HG03175 (cell line): ENCODE data around the gene UTP18.
"Not testable (repeated sequence)": the region's sequence is repeated elsewhere in the genome, so short reads cannot be mapped to it uniquely, and the experiment has no call there.

Experiments used
- ATAC-seq: cut with Tn5 transposase; IDR thresholded peaks from one replicate; pipeline ENCODE4 v1.9.1; 2021; ENCODE audit warnings: mild to moderate bottlenecking, moderate library complexity; ENCODE audit not compliant: unreplicated experiment

UTP18 gene

DNA sequence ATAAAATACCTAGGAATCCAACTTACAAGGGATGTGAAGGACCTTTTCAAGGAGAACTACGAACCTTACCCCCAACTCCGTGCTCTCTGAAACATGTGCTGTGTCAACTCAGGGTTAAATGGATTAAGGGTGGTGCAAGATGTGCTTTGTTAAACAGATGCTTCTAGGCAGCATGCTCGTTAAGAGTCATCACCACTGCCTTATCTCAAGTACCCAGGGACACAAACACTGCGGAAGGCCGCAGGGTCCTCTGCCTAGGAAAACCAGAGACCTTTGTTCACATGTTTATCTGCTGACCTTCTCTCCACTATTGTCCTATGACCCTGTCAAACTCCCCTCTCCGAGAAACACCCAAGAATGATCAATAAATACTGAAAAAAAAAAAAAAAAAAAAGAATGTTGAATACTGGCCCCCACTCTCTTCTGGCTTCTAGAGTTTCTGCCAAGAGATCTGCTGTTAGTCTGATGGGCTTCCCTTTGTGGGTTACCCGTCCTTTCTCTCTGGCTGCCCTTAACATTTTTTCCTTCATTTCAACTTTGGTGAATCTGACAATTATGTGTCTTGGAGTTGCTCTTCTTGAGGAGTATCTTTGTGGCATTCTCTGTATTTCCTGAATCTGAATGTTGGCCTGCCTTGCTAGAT is 70.6 kb downstream of the UTP18 start:
- not testable (repeated sequence) for ATAC-seq

DNA sequence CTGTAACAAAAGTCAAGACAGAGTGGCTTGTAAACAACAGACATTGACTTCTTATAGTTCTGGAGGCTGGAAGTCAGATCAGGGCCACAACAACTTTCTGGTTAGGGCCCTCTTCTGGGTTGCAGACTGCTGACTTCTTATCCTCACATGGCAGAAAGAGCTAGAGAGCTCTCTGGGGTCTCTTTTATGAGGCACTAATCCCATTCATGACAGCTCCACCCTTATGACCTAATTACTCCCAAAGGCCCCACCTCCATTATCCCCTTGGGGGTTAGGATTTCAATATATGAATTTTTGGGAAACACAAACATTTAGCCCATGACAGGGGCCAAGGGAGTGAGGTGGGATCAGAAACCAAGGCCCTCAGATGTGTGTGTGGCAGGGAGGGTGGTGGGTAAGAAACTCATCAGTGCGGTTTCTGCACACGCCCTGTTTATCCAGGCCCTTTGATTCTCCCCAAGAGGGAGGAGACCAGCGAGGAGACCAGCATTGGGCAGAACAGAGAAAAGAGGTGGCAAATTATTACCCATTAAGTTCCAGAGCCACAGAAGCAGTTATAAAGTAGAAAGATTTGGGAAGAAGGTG is 74.8 kb downstream of the UTP18 start:
- no peak for ATAC-seq

DNA sequence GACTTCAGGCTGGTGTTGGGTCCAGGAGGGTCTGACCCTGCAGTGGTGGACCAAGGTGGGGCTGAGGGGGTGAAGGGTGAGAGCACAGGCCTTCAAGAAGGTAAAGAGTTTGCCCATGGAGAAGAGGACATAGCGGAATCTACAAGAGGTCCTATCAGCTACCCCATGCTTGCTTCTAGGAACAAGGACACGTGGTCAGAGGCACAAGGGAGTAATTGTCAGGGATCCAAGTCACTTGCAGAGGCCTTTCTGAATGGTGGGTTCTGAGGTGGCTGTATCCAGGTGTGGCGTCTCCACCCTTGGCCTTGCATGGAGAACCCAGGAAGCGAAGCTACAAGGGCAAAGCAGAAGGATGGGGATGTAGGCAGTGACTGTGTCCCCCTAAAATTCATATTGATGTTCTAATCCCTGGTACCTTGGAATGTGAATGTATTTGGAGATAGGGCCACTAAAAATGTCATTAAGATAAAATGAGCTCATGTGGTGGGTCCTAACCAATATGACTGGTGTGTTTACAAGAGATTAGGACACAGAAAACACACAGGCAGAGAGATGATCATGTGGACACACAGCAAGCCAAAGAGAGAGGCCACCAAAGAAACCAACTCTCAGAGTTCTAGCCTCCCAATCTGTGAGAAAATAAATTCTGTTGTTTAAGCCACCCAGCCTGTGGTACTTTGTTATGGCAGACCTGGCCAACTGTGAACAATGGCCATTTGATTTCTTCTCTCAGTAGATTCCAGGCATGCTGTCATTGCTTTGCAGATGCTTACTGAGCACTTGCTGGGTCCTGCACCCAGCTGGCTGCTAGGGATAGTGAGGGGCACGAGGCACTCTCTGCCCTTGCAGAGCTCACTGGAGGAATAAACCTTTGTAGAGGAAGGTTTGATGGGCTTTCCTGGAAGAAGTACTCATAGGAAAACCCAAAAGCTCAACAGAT is 75.8 kb downstream of the UTP18 start:
- no peak for ATAC-seq

DNA sequence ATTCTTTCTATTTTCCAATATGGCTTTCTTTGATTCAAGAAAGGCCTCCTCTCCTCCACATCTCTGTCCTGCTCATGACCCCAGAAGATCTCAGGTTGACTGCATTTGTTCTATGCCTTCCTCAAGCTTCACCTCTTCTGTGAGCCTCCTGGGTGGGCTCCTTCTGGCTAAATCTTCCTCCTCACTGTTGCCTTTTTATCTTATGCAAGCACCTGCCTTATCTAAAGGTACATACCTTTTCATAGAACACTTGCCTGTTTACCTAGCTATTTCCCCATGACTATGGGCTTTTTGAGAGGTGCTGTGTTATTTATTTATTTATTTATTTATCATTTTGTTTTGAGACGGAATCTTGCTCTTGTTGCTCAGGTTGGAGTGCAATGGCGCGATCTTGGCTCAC is 81.1 kb downstream of the UTP18 start:
- no peak for ATAC-seq

DNA sequence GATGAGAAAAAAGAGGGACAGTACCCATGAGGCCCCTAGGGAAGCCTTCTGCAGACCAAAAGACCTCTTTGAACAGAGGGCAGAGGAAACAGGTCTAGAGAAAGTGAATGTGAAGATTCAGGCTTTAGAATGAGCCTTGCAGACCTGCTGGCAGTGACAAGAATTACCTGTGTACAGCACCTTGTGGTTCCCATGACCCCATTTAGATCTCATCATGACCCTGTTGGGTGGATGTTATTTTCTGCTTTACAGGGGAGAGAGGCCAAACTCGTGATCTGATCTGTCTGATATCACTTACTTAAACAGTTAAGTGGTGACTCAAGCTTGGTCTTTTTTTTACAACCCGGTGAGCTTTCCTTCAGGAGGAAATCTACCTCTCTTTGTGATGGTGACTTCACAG is 81.9 kb downstream of the UTP18 start:
- no peak for ATAC-seq

DNA sequence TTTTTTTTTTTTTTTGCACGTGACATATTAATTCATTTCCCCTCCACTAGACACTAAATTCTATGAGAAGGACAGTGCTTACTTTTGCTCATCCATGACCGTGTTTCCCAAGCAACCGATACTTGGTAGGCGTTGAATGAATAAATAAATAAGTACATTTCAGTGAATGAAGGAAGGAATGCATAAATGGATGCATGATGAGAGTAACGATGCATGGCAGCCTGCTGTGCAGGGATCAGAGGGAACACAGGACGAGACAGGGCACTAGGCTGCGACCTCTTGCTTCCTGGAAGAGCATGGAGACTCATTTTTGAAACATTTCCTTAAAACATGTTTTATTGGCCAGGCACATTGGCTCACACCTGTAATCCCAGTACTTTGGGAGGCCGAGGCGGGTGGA is 84.2 kb downstream of the UTP18 start:
- no peak for ATAC-seq

DNA sequence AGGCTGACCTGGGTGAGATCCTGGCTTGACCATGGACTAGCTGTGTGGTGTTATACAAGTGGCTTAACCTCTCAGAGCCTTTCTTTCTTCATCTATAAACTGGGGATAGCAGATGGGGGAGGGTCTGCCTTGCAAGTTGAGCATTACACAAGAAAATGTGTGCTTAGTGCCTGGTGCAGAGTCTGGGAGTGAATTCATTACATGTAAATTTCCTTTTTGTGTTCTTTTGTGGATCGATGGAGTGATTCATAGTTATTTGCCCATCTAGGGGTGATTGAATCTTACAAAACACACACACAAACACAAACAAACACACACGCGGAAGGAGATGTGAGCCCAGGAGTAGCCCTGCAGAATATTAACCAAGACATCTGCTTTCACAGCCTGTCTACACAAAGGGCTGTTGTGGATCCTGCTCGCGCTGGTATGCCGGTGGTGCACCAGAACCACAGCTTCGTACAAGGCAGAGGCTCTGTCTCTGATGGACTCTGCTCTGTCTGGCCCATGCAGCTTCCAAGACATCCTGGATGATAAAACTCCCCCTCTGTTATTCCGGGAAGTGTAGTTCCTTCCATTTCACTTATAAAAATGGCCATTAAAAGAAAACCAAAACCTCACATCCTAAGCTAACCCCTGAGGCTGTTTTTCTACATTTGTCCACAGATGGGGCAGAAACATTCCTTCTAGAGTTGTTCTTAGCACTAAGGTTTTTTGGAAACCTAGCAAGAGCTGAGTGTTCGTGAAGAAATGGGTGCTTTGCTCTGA is 86.1 kb downstream of the UTP18 start:
- no peak for ATAC-seq
